HL-60/S4 (cell line): Measurements from ENCODE around the gene CYRIA.

Experiments used
- in situ Hi-C: fragments of 300-500 bp; cut with MboI; formaldehyde crosslinking; loops from 2 replicates; pipeline ENCODE4 v1.14.3; 2022; ENCODE audit warnings: low sequenced_read_pairs

Gene CYRIA

DNA sequence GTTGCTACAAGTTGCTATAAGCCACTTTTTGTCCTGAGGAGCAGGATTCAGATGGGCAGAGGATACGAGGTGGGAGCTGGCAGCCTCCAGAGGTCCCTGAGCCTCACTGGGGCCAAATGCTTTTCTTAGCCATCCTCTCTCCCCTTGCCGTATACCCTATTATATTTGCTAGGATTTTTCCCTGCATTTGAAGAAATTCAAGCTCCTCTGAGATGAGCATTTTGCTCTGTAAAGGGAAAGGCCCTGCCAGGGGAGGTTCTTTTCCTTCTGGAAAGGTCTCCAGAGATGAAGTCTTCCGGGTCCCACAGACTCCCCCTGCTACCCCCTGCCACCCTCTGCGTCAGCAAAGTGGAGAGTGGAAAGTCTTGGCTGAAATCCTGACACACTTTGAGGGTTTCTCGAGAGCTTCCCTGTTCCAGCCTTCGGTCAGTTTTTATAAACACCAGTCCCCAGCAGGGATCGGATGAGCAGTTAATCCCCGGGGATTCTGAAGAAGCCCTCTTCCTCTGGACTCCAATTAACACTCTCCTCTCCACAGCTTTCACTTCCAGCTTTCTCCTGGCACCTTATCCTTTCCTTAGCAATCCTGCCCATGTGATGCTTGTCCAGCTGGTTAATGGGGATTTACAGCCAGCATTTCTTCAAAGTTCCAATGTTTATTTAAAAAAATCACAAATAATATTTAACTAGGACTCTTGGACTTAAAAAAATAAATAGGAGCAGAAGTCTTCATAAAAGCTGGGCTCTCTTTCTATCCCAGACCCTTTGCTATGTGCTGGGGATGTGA lies 13.1 kb downstream of the CYRIA start:
- in situ Hi-C loops = no loop called here

DNA sequence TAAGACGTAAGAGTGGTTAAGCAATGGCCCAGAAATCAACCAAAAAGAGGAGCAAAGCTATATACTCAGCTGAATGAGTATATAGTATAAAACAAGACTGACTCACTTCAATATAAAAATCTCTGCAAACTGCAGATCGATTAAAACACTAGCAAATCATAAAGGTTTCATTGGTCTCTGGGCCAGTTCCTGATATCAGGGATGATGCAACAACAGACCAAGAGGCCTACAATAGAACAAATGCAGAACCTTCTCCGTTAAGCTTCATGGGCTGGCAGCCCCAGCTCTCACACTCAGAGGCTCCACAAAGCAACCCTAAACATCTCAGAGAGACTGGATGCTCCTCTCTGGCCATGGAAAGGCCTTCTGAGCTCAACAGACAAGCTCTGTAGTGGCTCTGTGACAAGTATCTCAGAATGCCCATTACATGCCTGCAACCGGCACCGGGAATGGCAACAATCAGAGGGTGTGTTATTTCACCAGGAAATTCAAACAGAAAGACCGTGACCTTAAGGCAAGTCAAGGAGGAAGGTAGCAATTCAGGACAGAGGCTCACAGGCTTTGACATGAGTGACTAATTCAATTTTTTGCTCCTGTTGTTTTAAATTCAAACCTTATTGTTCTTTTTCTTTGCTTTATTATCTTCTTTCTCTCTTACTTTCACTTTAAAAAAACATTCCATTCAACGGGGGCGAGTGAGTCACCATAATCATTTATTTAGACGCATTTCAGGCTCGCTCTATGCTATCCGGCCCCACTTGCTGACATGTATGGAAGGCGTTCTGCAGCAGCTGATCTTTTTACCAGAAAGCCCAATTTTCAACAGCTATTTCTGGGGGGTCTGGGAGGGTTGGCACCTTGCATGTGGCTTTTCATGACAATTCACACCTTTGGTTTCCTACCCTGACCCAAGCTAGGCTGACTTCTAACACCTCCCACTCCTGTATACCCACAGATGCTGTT lies 15.1 kb downstream of the CYRIA start:
- in situ Hi-C loops = no loop called here

DNA sequence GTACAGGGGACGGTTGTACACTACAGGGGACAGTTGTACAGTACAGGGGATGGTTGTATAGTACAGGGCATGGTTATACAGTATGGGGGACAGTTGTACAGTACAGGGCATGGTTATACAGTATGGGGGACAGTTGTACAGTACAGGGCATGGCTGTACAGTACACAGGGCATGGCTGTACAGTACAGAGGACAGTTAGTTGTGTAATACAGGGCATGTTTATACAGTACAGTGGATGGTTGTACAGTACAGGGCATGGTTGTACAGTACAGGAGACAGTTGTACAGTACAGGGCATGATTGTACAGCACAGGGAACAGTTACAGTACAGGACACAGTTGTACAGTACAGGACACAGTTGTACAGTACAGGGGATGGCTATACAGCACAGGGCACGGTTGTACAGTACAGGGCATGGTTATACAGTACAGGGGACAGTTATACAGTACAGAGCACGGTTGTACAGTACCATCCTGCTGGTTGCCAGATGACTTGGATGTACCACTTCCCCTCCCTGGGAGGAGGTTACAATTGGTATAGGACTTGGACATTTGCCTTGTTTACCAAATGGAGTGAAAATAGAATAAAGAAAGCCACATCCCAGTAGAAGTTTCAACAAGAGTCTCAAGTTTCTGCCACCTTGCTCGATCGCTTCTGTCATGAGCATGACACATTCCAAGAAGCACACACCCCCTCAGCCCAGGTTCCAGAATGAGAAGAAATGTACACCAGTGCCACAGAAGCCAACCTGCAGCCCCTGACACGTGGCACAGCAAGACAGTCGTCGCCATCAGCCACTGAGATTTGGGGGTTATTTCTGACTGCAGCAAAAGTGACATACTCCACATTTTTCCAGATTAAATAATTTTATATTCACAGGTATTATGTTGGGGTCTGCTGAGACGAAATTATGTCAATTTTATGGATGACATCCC lies 16.0 kb downstream of the CYRIA start:
- in situ Hi-C loops = no loop called here

DNA sequence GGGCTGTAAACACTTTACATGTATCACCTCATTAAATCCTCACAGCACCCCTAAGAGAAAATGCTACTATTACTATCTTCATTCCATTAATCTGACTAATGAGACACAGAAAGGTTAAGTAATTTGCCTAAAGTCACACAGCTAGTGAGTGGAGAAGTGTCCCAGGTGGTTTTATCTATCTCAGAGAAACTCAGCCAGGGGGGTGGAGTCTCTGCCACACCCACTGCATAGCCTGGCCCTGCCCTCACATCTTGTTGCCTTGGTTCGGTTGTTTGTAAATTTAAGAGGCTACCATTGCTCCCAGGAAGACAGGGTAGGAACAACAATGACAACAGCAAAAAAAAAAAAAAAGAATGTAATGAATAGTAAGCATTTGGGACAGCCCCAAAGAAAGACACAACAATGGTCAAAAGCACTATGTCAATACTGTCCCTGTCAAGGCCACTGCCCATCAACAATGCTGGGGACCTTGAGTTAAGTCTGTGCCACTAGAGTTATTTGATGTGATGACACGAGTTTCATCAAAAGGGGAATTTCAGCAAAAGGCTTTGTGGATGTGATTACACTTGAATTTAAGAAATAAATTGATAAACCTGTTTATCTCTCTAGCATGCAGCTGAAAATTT lies 17.5 kb downstream of the CYRIA start:
- in situ Hi-C loops = no loop called here

DNA sequence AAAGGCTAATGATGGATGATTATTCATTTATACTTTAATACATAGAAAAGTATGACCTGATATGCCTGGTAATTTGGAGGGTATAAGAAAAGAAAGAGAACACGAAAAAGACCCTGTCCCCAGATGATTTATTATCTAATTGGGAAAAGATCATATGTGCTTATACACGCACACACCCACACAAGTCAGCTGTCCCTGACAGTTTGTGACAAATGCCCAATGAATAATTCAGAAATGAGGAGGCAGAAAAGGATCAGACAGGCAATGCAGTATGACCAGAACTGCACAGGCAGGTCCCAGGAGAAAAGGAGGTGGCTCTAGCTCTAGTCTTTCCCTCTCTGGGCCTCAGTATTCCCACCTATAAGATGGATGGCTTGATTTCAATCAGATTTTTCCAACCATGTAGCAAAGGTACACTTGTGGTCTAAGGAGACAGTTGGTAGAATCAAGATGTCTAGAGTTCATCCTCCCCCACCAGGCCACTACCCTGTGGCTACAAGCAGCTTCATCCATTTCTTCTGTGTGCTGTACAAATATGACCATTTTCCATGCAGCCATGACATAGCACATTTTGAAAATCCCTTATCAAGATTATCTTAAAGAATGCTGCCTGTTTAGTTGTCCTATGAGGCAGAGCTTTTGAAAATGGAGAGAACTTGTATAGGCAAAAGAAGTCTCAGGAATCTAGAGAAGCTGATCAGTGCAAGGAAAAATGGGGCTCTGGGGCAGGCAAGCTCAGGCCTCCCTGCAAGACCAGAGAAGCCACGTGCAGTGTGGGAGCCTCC lies 19.7 kb downstream of the CYRIA start:
- in situ Hi-C loops = no loop called here

DNA sequence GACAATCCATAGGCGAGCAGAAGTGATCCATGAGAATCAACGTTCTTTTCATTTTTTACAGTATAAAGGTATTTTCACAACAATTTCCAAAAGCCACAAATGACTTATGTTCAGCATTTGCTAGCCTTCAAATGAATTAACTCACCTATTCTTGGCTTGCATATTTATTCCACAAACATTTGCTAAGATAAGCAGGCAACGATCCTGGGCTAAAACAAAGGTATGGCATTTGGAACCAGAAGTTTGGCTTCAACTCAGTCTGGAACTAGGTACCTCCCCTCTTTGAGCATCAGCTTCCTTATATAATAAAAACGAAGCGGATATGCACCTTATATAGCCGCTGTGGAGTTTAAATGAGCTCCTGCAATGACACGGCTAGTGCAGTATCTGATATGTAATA lies 20.5 kb downstream of the CYRIA start:
- in situ Hi-C loops = no loop called here

DNA sequence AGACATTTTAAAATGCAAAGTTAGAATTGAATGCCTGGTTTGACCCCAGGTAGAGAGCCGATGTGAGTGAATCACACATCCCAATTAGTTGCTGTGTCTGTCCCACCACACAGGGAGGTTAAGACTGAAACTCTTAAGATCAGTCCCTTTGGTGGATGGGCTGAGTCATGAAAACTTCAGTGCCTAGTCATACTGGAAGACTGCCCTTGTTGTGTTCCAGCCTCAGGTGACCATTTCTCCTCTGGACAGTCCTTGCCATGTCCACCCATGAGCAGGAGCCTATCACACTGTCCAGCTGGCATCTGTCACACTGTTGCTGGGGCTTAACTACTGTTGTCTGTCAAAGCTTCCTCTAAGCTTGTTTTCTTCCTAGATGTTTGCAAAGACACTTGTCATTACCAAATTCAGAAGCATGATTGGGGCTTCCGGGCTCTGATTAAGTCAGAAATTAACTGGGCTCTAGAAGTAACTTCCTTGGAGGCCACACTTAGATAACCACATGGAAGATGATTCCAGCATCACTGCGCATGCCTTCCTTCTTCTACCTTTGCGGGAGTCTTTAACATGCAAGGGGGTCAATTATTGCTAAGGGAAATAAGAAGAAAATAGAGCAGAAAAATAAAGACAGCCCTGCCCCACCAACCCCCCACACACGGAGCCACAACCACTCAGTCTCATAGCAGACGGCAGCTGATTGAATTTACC lies 21.3 kb downstream of the CYRIA start:
- in situ Hi-C loops = no loop called here

DNA sequence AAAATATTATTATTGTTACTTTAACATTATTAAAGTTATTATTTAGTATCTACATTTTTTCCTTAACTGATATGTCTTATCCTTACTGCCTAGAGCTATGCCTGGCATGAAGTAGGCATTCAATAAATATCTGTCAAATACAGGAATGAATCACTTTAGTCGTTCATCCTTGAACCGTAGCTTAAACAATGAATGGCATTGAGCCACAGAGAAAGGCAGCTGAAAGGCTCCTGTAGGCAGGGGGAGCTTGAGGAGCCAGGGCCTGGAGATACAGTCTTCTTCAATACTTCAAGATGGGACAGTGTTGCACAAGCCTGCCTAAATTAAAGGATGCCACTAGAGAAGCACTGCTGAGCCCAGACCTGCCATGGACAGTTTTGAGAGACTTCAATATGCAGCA lies 22.5 kb downstream of the CYRIA start:
- in situ Hi-C loops = no loop called here

DNA sequence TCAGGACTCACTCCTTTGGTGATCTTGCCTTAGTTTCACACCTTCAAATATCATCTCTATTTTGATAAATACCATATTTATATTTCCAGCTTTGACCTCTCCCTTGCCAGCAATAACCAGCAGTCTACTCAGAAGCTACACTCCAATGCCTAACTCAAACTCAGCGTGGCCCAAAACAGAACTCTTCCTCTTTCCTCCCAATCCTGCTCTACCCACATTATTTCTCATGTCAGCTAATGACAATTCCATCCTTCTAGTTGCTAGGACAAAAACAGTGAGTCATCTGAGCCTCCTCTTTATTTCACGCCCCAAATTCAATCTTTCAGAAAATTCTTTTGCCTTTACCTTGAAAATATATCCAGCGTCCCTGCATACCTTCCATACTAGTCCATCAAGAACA lies 23.5 kb downstream of the CYRIA start:
- in situ Hi-C loops = no loop called here

DNA sequence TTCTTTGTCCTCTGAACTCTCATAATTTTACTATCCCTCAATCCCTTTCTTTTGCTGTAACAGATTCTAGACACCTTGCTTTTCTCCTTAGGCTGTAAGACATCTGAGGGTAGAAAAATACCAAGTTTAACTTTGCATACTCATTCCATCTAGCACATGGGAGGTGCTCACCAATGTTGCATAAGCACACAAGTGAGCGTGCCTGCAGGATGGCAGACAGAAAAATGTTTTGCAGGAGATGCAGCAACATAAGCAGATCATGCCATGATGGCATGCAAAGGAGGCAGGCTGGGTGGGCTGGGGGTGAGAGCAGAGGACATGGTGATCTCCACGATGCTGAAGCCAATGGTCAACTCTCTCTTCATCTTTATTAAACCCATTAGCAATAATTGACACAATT lies 24.1 kb downstream of the CYRIA start:
- in situ Hi-C loops = no loop called here

DNA sequence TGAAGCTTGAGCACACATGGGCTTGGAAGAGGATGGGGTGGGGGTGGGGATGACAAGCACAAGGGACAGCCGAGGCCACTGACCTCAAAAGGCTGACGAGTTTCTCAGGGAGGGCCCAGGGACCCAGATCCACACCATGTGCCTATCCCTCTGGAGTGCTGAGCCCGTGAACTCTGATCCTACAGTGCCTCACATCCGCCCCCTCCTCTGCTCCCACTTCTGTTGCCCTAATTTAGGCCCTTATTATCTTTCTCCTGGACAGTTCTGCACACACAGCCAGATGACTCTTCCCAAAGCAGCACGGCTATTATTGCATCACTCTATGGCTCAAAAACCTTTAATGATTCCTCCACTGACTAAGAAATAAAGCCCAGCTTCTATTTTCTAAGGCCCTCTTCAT lies 24.8 kb downstream of the CYRIA start:
- in situ Hi-C loops = no loop called here

DNA sequence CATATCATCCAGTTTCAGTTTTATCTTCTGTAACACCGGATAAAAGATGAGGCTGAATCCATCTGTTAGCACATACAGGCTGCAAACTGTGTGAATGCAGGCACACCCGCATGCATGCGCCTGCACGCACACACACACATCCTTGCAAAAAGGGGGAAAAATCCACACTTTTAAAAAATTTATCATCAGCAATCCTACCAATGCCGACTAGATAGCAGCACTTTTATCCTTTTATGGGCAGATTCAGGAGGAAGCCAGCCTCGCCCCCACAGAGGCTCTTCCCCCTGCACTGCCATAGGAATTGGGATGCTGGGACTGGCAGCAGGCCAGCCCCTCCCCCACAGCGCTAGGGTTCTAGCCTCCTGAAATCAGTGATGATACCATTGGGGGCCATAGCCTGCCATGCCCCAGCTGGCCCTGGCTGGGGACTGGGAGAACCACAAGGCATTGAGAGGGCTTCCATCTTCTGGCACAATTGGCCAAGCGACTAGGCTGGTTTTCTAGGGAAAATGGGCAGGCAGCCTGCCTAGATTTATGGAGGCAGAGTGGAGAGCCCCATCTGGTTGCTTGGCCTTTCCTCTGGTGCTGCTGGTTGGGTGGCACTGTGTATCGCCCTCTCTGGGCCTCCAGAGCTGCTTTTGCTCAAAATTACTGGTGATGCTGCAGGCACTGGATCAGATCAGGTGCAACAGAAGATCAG lies 25.5 kb downstream of the CYRIA start:
- in situ Hi-C loops = no loop called here

DNA sequence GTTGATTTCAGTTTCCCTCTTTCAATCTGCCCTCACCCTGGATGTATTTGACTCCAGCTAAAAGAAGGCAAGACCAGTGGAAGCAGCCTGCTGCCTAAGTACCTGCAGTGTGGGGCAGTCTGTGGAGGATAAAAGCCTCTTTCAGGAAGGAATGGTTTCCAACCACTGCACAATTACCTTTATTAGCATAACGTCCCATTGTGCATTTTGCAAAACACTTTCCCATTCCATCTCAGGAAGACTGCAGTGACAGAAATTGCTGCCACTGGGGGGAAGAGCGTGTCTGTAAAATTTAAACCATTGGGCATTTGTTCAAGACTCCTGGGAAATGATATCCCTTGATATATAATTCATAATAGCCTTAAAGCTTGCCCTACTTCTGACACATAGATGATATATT lies 26.2 kb downstream of the CYRIA start:
- in situ Hi-C loops = no loop called here

DNA sequence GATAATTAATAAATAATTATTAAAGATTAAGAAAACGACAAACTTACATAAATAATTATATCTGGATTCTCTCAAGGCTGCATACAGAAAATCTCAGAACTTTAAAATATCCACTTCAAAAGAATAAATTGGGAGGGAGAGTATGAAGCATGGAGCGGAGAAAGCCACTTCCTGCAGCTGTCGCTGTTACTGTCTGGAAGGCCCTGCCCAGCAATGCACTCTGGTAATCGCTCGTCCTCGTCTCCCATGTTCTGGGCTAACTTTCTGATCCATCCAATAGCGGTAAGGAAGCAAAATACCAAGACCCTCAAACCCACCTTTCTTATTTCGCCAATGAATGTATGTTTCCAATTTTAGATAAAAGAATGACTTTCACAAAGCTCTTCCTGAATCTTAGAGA lies 26.7 kb downstream of the CYRIA start:
- in situ Hi-C loops = no loop called here

DNA sequence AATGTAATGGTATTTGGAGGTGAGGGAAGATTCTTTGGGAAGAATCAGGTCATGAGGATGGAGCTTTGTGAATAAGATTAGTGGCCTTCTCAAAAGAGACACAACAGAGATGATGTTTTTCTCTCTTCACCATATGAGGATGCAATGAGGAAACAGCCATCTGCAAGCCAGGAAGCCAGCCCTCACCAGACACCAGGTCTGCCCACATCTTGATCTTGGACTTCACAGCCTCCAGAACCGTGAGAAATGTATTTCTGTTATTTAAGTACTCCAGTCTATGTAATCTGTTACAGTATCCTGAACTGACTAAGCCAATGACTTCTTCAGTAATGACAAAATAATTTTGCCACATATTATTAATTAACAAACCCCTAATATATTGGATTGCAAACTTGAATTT lies 28.3 kb downstream of the CYRIA start:
- in situ Hi-C loops = no loop called here

DNA sequence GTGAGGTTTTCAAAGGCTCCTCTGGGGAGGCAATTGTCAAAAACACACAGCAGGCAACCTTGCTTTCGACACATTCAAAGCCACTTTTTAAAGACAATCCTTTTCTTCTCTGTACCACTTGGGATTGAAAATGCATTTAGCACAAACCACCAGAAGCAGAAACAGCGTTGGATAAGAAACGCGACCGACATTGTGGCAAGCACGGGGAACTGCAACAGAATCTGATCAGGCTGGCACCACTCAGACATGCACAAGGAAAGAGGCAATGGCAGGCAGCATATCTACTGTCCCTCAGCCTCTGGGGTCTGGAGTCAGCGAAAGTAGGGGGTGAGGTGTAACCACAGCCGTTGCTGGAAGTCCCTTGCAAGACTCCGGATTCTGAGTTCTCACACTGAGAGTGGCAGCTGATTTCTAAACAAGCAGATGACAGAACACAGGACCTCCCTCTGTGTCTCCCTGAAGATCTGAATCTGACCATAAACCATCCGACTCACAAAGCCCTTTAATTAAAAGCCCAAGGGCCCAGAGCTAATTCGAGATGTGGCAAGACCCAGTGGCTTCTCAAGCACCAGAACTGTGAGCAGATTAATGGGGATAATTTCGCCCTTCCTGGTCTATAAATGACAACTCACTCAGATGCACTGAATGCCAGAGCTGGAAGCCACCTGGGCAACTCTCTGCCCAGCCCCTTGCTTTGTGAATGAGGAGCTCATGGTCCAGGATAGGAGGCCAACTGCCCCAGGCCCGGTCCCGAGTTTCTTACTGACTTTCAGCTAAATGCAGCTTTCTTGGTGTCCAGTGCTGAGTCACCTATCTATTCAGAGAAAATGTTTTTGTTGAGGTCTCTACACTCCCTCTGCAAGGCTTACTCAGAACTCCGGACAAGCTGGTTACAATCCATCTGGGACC lies 29.6 kb downstream of the CYRIA start:
- in situ Hi-C loops = no loop called here

DNA sequence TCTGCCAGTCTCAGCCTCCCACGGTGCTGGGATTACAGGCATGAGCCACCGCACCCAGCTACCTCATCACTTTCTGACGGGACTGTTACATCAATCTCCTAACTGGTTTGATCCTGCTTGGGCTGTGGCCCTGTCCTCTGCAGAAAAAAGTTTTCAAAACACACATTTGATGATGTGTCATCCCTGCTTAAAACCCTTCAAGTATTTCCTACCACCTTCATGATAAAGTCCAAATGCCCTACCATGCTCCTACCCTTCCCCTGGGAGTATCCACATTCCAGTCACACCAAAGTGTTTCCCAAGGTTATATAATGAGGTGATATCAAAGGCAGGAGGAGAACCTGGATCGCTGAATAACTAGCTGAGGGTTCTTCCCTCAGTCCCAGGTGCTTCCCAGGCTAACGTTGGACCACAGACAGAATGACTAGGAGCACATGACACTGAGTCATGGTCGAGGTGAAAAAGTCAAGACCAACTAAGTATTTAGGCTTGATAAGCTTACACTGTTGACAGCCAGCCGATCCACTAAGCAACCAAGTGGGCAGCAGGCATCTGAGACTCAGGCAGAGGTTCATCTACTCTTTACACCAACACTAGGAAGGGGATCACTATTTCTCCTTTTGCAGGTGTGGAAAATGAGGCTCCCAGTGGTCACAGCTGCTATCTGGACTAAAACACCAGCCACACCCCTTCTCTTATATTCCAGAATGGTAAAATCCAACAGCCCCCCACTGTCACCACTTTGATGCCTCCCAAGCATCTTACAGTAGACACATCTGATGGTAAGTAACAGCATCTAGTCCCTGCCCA lies 31.8 kb downstream of the CYRIA start:
- in situ Hi-C loops = no loop called here
